ENCODE measurements around the gene ELOB. TPM values are rescaled to one million over a fixed set of nuclear protein-coding genes. Genes with fewer than 3 reads are reported as not detected.

ELOB gene
- total RNA-seq, 1 experiment from 2014 or later = 319 TPM

DNA sequence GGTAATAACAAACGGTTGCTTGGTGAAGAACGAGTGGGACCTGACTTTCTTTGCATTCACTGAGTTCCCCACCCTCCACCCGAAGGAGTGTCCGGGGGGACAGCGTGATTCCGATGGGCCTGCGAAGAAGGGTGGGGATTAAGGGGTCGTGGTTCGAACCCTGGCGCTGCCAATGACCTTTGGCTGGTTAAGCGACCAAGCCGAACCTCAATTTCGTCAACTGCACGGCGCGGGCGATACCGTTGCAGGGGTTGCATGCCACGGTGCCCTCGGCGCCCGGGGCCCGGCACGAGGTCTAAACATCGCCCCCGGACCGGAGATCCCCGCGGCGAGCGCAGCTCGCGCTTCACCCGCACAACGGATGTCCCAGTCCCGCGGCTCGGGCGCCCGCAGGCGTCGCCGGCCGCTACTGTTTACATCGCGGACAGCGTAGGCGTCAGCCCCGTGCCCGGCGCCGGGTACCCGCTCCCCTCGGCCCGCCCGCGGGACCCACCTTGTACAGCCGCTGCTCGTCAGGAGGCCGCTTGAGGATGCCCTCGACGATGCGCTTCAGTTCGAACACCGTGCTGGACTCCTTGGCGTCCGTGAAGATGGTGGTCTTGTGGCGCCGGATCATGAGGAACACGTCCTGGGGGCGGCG is 460 bp downstream of the ELOB start:
- Histone ChIP-seq H2BK20ac (ENCODE audit: low read depth, low read length, poor library complexity, severe bottlenecking) (no peak overlapping the region), H3T11ph (ENCODE audit: low read length) (no peak overlapping the region), H3K14ac (ENCODE audit: insufficient read depth, low read length) (peak overlapping the region; percentile 84), H3K18ac (ENCODE audit: insufficient read length, low read depth, low read length) (peak overlapping the region; percentile 49), H3K4me2 (ENCODE audit: insufficient read depth, insufficient read length, low read length) (peak overlapping the region; percentile 98), H3K27me3 (ENCODE audit: insufficient read depth, low read length) (no peaks in the 10 kb centered on the region), H3K79me1 (ENCODE audit: insufficient read depth, low read depth, low read length, poor library complexity, severe bottlenecking) (peaks cover 6% of the 10 kb centered on the region), H3K4me1 (ENCODE audit: insufficient read depth, low read length) (no peaks in the 10 kb centered on the region), H4K91ac (ENCODE audit: insufficient read length, low read depth, low read length) (no peak overlapping the region), H2BK120ac (ENCODE audit: low read depth, low read length, poor library complexity, severe bottlenecking) (no peak overlapping the region), H2AFZ (ENCODE audit: low read length) (no peak overlapping the region), H2BK15ac (ENCODE audit: low read depth, low read length) (no peak overlapping the region), H3K4ac (ENCODE audit: low read depth, low read length) (no peak overlapping the region), H2AK5ac (ENCODE audit: insufficient read length, low read length) (no peak overlapping the region), H4K5ac (ENCODE audit: insufficient read length, low read depth, low read length) (no peak overlapping the region), H2BK5ac (ENCODE audit: insufficient read length, low read length) (no peak overlapping the region), H3K27ac (ENCODE audit: insufficient read length, low read depth, low read length) (no peak overlapping the region), H3K23ac (ENCODE audit: insufficient read length, low read depth, low read length) (no peak overlapping the region), H4K20me1 (ENCODE audit: control insufficient read depth, insufficient read depth, insufficient read length) (no peaks in the 10 kb centered on the region), H3K9me3 (ENCODE audit: control insufficient read depth, low read depth, low read length) (no peaks in the 10 kb centered on the region), H3K79me2 (ENCODE audit: insufficient read depth, low read length) (peaks cover 9% of the 10 kb centered on the region; the same call in 1 of the 2 replicates), H2BK12ac (ENCODE audit: insufficient read length, low read depth, low read length) (no peak overlapping the region), H3K56ac (ENCODE audit: insufficient read length, low read depth, low read length) (no peak overlapping the region), H3K9ac (ENCODE audit: extremely low read depth, insufficient read length, low read length) (peak overlapping the region; percentile 77), H3K23me2 (ENCODE audit: insufficient read length, low read depth, low read length, poor library complexity, severe bottlenecking) (peaks cover 14% of the 10 kb centered on the region), H4K8ac (replicated peaks; ENCODE audit: insufficient read length, low read depth, low read length) (no peak overlapping the region)
- Mint-ChIP-seq H3K4me3 (peak overlapping the region; percentile 96 to 99), H3K27me3 (ENCODE audit: low read depth) (peaks cover 4% of the 10 kb centered on the region), H3K9me3 (peaks cover 0 to 3% of the 10 kb centered on the region in 2 experiments; a peak in 2 of 5 replicates), H3K27ac (peak overlapping the region; percentile 94 to 97 (median 97)), H3K36me3 (ENCODE audit: insufficient read depth in 1 of 3, low read depth in 3 of 3) (peaks cover 11 to 51% (median 40%) of the 10 kb centered on the region in 3 experiments), H3K4me1 (peaks cover 26 to 32% of the 10 kb centered on the region in 2 experiments)
- WGBS (ENCODE audit: extremely low coverage, insufficient read length, low lambda C conversion rate) = no CpG with 5 or more reads among the region's 72 CpGs
- TF ChIP-seq, protein P1, sequence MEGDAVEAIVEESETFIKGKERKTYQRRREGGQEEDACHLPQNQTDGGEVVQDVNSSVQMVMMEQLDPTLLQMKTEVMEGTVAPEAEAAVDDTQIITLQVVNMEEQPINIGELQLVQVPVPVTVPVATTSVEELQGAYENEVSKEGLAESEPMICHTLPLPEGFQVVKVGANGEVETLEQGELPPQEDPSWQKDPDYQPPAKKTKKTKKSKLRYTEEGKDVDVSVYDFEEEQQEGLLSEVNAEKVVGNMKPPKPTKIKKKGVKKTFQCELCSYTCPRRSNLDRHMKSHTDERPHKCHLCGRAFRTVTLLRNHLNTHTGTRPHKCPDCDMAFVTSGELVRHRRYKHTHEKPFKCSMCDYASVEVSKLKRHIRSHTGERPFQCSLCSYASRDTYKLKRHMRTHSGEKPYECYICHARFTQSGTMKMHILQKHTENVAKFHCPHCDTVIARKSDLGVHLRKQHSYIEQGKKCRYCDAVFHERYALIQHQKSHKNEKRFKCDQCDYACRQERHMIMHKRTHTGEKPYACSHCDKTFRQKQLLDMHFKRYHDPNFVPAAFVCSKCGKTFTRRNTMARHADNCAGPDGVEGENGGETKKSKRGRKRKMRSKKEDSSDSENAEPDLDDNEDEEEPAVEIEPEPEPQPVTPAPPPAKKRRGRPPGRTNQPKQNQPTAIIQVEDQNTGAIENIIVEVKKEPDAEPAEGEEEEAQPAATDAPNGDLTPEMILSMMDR (conservative IDR thresholded peaks at IDR 0.05) = no peak
- DNase-seq = no peak
